Lower leg skin (tissue), 4 donors: Measurements from ENCODE around the gene ASCL1. TPM values are rescaled to one million over a fixed set of nuclear protein-coding genes. Genes with fewer than 3 reads are reported as not detected.

Source experiments
- DNase-seq, 2 donors: peaks; one replicate each; pipeline ENCODE4 v3.0.0-alpha.2; 2019; ENCODE audit warnings: low spot score in 2 of 2
- H3K4me3 ChIP-seq: fragments of 200-600 bp; sonication (generic); 2 replicates; pipeline ENCODE4 v1.5.1; 2017; ENCODE audit warnings: mild to moderate bottlenecking, low read depth; ENCODE audit not compliant: poor library complexity, severe bottlenecking
- POLR2A ChIP-seq, 2 donors: fragments of 450-650 bp; IDR thresholded peaks; one replicate each; pipeline ENCODE4 v1.6.1; 2016 to 2017; ENCODE audit warnings: antibody characterized with exemption in 2 of 2, mild to moderate bottlenecking in 1 of 2, moderate library complexity in 1 of 2
- WGBS, 2 donors: methylation state at CpG; one replicate each; pipeline ENCODE4 v1.1.5; 2018; 5-methylcytosine and 5-hydroxymethylcytosine counted together
- intact Hi-C: fragments of 100-400 bp; cut with DNase I; formaldehyde crosslinking; loops from one replicate; pipeline ENCODE4 v1.15.0; 2023; ENCODE audit warnings: low total_unique reads
- total RNA-seq, 4 donors: library from RNA; depleted of rRNA; stranded (reverse); fragments of >200 nt; gene quantifications; one replicate each; pipeline ENCODE4 v1.1.0, GENCODE V29; 2016
- TF ChIP-seq, protein P1 (sequence below), 3 donors: fragments of 450-650 bp; IDR thresholded peaks; one replicate each; pipeline ENCODE4 v1.5.1; 2016; ENCODE audit warnings: antibody characterized with exemption in 3 of 3, mild to moderate bottlenecking in 3 of 3, moderate library complexity in 2 of 3

The ASCL1 gene
- total RNA-seq, 4 donors from 2014 or later, result not detected

DNA sequence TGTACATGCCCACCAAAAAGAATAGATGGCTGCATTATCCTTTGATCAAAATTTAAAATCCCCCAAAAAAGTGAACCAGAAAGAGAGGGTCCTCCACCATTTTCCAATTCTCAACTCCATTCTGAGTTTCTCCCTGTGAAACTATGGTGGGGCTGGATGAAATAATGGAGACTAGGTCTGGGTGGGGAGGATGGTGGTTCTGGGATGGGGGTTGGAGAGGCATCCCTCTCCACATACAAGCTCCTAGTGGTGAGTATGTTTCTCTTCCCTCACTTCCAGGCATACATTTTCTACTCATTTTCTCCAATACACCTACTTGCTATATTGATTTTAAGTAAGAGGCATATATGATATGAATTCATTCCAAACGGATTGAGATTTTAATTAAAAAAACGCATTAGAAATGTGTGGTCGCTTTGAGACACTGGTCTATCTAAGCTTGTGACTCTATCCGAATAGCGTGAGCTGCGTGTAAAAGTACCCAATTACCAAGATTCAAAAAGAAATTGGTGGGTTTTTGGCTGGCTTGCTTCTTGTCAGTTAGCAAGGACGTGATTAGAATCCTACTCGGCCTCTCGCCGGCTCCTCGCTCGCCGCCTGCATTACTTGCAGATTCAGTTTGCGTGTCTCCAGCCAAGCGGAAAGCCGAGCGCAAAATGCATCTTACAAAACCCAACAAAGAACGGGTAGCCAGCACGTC, 3.4 kb downstream of the ASCL1 start:
- TF ChIP-seq, protein P1, sequence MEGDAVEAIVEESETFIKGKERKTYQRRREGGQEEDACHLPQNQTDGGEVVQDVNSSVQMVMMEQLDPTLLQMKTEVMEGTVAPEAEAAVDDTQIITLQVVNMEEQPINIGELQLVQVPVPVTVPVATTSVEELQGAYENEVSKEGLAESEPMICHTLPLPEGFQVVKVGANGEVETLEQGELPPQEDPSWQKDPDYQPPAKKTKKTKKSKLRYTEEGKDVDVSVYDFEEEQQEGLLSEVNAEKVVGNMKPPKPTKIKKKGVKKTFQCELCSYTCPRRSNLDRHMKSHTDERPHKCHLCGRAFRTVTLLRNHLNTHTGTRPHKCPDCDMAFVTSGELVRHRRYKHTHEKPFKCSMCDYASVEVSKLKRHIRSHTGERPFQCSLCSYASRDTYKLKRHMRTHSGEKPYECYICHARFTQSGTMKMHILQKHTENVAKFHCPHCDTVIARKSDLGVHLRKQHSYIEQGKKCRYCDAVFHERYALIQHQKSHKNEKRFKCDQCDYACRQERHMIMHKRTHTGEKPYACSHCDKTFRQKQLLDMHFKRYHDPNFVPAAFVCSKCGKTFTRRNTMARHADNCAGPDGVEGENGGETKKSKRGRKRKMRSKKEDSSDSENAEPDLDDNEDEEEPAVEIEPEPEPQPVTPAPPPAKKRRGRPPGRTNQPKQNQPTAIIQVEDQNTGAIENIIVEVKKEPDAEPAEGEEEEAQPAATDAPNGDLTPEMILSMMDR (IDR thresholded peaks at IDR 0.05), result no peak
- no peak for TF ChIP-seq POLR2A (IDR thresholded peaks at IDR 0.05)
- DNase-seq, result no peak
- intact Hi-C loops, result no loop called here
- WGBS, 2 donors, result 6 to 14% methylated on average over 19 of the region's 19 CpGs
- no peak overlapping the region for H3K4me3 ChIP-seq

DNA sequence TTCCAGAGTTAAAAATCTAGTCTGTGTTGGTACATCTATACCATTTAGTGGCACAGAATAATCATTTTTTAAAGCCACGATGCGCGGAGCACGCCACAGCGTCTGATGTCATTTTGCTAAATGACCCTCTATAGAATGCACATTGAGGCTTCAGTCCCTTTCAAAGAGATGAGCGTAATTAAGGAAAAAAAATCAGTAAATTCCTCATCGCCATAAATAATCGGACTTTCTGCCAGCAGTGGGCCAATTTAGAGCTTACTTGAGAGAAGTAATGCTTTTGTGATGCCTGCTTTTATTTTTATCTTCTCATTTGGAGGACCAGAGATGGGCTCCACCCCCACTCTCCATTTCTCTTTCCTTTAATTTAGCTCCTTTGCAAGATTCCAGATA, 4.0 kb downstream of the ASCL1 start:
- DNase-seq, result no peak
- H3K4me3 ChIP-seq, result no peak overlapping the region
- no peak for TF ChIP-seq POLR2A (IDR thresholded peaks at IDR 0.05)
- TF ChIP-seq, protein P1 (IDR thresholded peaks at IDR 0.05), result no peak
- 2 to 3% methylated on average over 8 of the region's 8 CpGs for WGBS, 2 donors
- intact Hi-C loops, result no loop called here

DNA sequence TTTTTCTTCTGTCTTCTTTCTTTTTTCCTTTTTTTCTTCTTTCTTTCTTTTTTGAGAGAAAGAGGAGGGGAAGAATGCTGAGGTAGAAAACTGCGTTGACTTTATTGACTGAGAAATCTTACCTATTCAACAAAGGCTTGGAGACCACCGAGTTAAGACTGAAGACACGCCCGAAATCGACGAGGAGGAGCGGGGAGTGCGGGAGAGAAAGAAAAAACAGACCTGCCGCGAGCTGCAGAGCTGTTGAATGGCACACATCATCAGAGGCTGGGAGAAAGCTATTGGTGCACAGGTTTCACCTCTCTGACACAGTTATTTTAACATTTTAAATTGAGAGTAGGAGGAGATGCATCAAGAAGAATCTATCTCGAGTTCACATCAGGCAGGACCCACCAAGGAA, 5.1 kb downstream of the ASCL1 start:
- no peak for DNase-seq
- WGBS, 2 donors, result 5 to 8% methylated on average over 11 of the region's 11 CpGs
- H3K4me3 ChIP-seq, result no peak overlapping the region
- intact Hi-C loops, result no loop called here
- TF ChIP-seq, protein P1 (IDR thresholded peaks at IDR 0.05), result no peak
- no peak for TF ChIP-seq POLR2A (IDR thresholded peaks at IDR 0.05)

DNA sequence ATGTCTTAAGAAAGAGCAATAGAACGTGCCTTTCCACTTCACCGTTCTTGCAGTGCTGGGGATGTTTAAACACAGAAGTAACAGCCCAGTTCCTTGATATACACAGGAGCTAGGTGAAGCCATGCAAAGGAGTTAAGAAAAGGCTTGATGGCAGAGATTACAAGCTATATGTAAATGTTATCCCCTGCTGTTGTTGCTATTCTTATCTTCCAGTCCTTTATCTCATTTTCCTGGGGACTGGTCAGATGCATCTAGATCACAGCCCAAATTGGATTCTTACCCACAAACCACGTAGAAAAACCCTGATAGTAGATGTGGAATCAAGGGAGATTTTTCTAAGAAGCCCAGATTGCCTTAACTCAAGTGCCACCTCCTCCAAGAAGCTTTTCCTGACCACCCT, 5.5 kb downstream of the ASCL1 start:
- TF ChIP-seq, protein P1 (IDR thresholded peaks at IDR 0.05), result no peak
- TF ChIP-seq POLR2A (IDR thresholded peaks at IDR 0.05), result no peak
- DNase-seq, result no peak
- no peak overlapping the region for H3K4me3 ChIP-seq
- 6% methylated on average over 3 of the region's 3 CpGs for WGBS, 2 donors
- intact Hi-C loops, result no loop called here

DNA sequence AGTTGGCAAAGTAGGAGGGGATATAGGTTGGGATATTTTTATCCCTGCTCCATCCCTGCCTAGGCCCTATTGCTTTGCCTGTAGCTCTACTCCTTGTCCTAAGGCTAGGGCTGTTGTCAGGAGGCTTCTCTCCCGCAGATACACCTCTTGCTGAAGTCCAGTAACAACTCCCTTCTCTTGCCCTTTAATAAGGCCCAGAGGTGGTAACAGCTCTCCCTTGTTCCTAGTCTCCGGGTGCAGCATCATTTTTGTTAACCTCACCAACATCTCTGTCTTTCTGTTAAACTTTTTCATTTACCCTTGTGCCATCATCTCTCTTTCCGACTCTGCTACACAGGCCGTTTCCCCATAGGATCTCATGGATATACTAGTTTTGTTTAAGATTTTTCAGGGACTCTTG, 6.3 kb downstream of the ASCL1 start:
- no peak for DNase-seq
- WGBS, 2 donors, result 34 to 50% methylated on average over 4 of the region's 4 CpGs
- TF ChIP-seq, protein P1 (IDR thresholded peaks at IDR 0.05), result no peak
- no peak for TF ChIP-seq POLR2A (IDR thresholded peaks at IDR 0.05)
- no peak overlapping the region for H3K4me3 ChIP-seq
- intact Hi-C loops, result no loop called here

DNA sequence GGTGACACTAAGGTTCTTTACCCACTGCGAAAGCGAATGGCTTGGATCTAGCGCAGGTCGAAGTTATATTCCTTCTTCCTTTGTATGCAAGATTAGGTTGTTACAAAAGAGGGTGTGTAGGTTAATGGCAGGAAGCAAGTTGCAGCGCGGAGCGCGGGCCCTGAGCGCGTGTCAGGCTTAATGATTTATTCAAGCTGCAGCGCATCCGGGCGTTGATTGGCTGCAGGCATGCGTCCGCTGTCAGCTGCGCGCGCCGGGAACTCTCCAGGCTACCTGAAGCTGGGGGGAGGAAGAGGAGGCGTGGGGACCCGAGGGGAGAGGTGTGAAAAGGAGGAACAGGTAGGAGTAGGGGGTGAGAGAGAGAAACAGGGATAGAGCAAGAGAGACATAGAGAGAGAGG, 7.4 kb downstream of the ASCL1 start:
- 1 to 3% methylated on average over 21 of the region's 21 CpGs for WGBS, 2 donors
- no peak overlapping the region for H3K4me3 ChIP-seq
- TF ChIP-seq, protein P1 (IDR thresholded peaks at IDR 0.05), result no peak
- TF ChIP-seq POLR2A (IDR thresholded peaks at IDR 0.05), result no peak
- no peak for DNase-seq
- intact Hi-C loops, result no loop called here
